ENCODE data around the gene GFRA3. TPM values are rescaled to one million over a fixed set of nuclear protein-coding genes. Genes with fewer than 3 reads are reported as not detected.
"Not testable (repeated sequence)": the region's sequence is repeated elsewhere in the genome, so short reads cannot be mapped to it uniquely, and the experiment has no call there.

Gene GFRA3, protein sequence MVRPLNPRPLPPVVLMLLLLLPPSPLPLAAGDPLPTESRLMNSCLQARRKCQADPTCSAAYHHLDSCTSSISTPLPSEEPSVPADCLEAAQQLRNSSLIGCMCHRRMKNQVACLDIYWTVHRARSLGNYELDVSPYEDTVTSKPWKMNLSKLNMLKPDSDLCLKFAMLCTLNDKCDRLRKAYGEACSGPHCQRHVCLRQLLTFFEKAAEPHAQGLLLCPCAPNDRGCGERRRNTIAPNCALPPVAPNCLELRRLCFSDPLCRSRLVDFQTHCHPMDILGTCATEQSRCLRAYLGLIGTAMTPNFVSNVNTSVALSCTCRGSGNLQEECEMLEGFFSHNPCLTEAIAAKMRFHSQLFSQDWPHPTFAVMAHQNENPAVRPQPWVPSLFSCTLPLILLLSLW
- not detected for total RNA-seq

DNA sequence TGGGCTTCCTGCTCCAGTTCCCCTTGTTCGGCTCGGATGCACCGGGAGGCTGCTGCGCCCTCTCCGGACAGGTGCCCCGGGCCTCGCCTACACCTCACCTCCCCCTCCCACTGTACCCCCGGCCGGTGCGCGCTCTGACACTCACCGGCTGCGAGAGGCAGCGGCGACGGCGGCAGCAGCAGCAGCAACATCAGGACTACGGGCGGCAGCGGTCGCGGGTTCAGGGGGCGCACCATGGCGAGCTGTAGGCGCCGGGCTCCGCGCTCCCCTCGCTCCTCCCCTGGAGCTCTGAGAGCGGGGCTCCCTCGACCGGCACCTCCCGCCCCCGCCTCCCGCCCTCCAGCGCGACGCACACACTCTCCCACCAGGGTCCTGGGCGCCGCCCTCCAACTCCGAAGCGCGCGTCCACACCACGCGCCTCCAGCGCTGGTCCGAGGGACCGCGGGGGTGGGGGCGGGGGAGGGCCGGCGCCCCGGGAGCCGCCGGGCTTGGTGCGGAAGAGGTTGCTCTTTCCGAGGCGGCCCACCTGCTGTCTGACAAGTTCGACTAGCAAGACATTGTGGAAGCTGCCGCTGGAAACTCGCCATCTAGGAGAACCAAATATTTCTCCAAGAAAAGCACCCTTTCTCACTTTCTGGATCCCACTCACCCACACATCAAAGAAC, at the start of gene GFRA3:
Gene GFRA3, minus strand, starts transcription at position 433 of the 665 bp plus-strand sequence. Its CDS starts 197 bp downstream, at position 236.
- H3K36me3 ChIP-seq, result no peaks in the 10 kb centered on the region
- H3K9me3 ChIP-seq, result no peaks in the 10 kb centered on the region
- H3K4me1 ChIP-seq, result no peaks in the 10 kb centered on the region
- H3K27me3 ChIP-seq, result no peaks in the 10 kb centered on the region
- no peak within 1 kb of the TSS for H3K27ac ChIP-seq
- TF ChIP-seq, protein P1, sequence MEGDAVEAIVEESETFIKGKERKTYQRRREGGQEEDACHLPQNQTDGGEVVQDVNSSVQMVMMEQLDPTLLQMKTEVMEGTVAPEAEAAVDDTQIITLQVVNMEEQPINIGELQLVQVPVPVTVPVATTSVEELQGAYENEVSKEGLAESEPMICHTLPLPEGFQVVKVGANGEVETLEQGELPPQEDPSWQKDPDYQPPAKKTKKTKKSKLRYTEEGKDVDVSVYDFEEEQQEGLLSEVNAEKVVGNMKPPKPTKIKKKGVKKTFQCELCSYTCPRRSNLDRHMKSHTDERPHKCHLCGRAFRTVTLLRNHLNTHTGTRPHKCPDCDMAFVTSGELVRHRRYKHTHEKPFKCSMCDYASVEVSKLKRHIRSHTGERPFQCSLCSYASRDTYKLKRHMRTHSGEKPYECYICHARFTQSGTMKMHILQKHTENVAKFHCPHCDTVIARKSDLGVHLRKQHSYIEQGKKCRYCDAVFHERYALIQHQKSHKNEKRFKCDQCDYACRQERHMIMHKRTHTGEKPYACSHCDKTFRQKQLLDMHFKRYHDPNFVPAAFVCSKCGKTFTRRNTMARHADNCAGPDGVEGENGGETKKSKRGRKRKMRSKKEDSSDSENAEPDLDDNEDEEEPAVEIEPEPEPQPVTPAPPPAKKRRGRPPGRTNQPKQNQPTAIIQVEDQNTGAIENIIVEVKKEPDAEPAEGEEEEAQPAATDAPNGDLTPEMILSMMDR (IDR thresholded peaks at IDR 0.05), result no peak
- H3K4me3 ChIP-seq, result peak within 1 kb of the TSS; percentile 45 to 61
- DNase-seq (ENCODE audit: low spot score in 2 of 2), result no peak
- intact Hi-C loops (cut with DNase I), result no loop called here

DNA sequence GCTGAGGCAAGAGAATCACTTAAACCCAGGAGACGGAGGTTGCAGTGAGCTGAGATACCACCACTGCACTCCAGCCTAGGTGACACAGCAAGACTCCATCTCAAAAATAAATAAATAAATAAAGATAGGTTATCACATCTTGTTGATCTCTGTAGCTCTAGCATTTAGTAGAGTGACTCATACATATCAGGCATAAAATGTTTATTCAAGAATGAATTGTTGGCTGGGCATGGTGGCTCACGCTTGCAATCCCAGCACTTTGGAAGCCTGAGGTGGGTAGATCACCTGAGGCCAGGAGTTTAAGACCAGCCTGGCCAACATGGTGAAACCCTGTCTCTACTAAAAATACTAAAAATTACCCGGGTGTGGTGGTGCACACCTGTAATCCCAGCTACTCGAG, 43.8 kb upstream of the GFRA3 start:
- H3K27ac ChIP-seq; H3K9me3 ChIP-seq; DNase-seq (ENCODE audit: low spot score in 2 of 2); H3K4me3 ChIP-seq; intact Hi-C loops (cut with DNase I); H3K4me1 ChIP-seq; H3K36me3 ChIP-seq; H3K27me3 ChIP-seq: not testable (repeated sequence)

DNA sequence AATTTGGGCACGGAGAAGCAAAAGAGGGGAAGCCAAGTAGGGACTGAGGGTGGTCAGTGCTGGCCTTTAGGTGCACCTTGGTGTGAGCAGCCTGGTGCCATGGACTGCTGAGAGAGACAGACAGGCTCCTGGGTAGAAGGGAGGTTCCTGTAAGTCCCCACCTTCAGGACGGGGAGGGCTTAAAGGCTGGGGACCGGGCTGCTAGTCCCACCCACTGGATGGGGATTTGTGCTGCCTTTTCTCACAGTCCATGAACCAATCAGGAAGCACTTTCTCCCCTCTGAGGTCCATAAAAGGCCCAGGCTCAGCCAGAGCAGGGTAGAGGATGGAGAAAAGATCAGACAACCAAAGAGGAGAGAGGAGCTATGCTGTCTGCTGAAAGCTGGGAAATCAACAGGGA, 41.9 kb upstream of the GFRA3 start:
- intact Hi-C loops (cut with DNase I), result no loop called here
- no peak overlapping the region for H3K4me3 ChIP-seq
- H3K36me3 ChIP-seq, result no peaks in the 10 kb centered on the region
- no peaks in the 10 kb centered on the region for H3K27me3 ChIP-seq
- no peaks in the 10 kb centered on the region for H3K4me1 ChIP-seq
- H3K27ac ChIP-seq, result no peak overlapping the region
- H3K9me3 ChIP-seq, result no peaks in the 10 kb centered on the region
- DNase-seq (ENCODE audit: low spot score in 2 of 2), result no peak
- TF ChIP-seq, protein P1 (IDR thresholded peaks at IDR 0.05), result no peak

DNA sequence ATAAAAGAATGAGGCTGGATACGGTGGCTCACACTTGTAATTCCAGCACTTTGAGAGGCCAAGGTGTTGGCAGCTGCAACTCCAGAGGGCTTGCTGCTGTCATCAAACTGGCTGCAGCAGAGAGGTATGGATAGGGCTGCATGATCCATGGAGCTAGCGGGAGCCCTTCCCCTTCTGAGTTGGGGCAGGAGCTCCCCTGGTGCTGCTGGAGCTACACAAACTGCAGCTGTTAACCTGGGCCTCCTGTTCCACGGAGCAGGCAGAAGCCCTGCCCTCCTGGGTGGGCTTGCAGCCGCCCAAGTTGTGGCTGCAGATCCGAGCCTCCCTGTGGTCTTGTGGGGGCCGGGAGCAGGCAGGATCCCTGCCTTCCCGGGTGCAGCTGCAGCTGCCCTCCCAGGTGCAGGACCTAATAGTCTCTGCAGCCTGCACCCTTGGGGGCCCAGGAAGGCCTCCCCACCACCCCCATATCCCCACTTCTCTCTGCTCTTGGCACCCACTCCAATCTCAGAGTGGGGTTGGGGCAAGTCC, 41.4 kb upstream of the GFRA3 start:
- H3K36me3 ChIP-seq, result no peaks in the 10 kb centered on the region
- no peaks in the 10 kb centered on the region for H3K9me3 ChIP-seq
- no peaks in the 10 kb centered on the region for H3K4me1 ChIP-seq
- TF ChIP-seq, protein P1 (IDR thresholded peaks at IDR 0.05), result no peak
- intact Hi-C loops (cut with DNase I), result no loop called here
- no peaks in the 10 kb centered on the region for H3K27me3 ChIP-seq
- no peak overlapping the region for H3K27ac ChIP-seq
- no peak overlapping the region for H3K4me3 ChIP-seq
- DNase-seq (ENCODE audit: low spot score in 2 of 2), result no peak

DNA sequence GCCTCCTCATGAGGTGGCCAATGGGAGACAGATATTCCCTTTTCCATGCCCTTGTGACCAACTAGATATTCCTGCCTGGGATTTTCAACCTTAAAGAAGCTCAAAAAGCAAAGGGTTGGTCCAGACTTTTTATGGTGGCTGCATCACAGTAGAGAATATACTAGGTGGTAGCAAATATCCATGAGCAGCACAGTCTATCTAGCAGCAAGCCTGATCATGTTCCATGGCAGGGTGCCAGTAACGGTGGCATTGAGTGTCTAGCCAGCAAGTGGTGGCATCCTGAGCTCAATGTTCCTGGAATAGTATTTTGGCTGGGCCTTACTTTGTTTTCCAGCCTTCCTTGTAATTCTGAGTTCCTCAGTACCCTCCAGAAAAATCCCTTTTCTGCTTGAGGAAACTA, 31.4 kb upstream of the GFRA3 start:
- H3K36me3 ChIP-seq, result no peaks in the 10 kb centered on the region
- TF ChIP-seq, protein P1 (IDR thresholded peaks at IDR 0.05), result no peak
- H3K27ac ChIP-seq, result no peak overlapping the region
- no peaks in the 10 kb centered on the region for H3K4me1 ChIP-seq
- no peaks in the 10 kb centered on the region for H3K9me3 ChIP-seq
- intact Hi-C loops (cut with DNase I), result no loop called here
- no peaks in the 10 kb centered on the region for H3K27me3 ChIP-seq
- H3K4me3 ChIP-seq, result no peak overlapping the region
- DNase-seq (ENCODE audit: low spot score in 2 of 2), result no peak

DNA sequence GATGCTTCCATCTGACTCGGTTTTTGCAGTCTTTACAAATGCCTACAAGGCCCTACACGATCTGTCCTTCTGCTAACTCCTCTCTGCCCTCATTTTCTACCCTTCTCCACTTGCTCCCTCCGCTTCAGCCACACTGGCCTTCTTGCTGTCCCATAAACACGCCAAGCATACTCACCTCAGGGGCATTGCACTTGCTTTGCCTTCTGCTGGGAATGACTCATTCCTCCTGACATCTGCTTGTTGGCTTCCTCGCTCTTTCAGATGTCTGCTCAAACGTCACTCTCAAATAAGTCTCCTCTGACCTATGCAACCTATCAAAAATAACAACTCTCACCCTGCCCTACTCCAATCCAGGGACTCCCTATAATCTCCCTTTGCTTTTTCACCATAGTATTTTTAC, 29.0 kb upstream of the GFRA3 start:
- H3K27me3 ChIP-seq, result no peaks in the 10 kb centered on the region
- intact Hi-C loops (cut with DNase I), result no loop called here
- no peak for DNase-seq (ENCODE audit: low spot score in 2 of 2)

More for the DNA sequence above, 29.0 kb upstream of the GFRA3 start:
- H3K4me3 ChIP-seq, result no peak overlapping the region
- no peak overlapping the region for H3K27ac ChIP-seq
- H3K9me3 ChIP-seq, result no peaks in the 10 kb centered on the region
- TF ChIP-seq, protein P1 (IDR thresholded peaks at IDR 0.05), result no peak
- no peaks in the 10 kb centered on the region for H3K36me3 ChIP-seq
- H3K4me1 ChIP-seq, result no peaks in the 10 kb centered on the region
